HG02678 (cell line): Measurements from ENCODE around the gene NT5M.

Experiments used
- ATAC-seq: cut with Tn5 transposase; IDR thresholded peaks from one replicate; pipeline ENCODE4 v1.9.1; 2021; ENCODE audit warnings: mild to moderate bottlenecking, moderate library complexity; ENCODE audit not compliant: unreplicated experiment

The NT5M gene

DNA sequence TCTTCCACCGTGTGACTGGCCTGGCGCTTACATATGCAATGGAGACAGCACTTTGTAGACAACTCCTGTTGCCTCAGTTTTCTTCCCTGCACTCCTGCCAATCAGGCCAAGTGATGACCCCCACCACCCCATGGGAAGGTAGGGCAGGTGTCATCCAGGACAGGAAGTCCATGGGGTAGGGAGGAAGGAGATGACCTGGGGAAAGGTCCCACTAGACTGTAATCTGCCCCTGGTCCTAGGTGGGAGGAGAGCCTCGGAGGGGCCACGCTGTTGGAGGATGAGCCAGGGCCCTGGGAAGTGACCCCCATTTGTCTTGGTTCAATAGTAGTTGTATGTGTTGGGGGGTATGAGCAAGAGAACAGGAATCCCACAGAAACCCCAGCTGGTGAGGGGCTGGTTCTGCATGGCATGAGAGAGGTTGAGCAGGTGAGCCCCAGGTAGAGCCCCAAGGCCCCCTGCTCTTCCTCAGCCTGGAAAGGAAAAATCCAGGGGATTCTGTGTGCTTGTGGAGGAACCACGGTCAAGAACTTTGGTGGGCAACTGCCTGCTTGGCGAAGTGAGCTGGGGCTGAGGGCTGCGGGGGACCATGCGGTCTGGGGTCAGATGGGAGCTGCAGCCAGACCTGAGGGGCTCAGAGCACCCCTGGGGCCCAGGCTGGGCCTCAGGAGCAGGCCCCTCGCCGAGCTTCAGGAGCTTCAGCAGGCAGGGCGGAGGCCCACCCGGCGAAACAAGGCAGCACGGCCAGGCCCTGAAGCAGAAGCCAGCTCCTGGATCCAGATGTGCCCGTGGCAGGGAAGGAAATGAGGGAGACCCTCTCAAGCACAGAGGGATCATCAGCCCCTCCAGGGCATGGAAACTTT is 50.7 kb downstream of the NT5M start:
- ATAC-seq = no peak

- ATAC-seq = no peak
These were observed 51.6 kb downstream of the NT5M start for GRCh38 chr17:17354560-17355349.

- no peak for ATAC-seq
These were observed 52.3 kb downstream of the NT5M start for GRCh38 chr17:17355426-17355825.

DNA sequence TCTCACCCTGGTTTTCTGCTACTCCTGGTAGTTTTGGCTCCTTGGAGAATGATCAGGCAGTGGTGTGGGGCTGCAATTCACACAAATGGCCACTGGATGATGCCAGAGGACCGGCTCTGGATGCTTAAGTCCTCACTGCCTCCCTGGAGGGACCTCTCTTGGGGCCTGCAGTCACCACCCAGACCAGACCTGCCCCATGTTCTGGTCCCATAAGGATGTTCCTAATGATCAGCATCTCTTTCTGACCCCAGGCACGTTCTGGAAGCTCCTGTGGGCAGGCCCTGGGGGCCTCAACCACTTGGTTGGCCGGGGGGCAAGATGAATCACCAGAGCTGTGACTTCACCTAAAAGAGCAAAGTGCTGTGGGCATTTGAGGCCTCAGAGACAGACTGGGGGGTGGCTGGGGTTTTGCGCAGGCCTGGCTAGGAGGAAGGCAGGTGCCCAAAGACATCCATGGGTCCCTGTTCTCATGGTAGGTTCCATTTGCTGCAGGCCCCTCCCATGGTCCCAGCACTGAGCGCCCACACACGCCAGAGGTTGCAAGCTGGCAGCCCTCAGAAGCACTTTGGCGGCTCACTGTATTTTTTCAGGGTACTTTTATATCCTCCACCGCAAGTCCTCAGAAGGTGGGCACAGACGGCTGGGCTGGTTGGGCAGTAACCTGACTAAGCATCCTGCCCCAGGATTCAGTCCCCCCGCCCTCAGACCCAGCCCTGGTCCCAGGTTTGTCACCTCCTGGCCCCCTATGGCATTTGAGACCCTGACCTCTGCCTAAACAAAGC is 53.2 kb downstream of the NT5M start:
- ATAC-seq = no peak

DNA sequence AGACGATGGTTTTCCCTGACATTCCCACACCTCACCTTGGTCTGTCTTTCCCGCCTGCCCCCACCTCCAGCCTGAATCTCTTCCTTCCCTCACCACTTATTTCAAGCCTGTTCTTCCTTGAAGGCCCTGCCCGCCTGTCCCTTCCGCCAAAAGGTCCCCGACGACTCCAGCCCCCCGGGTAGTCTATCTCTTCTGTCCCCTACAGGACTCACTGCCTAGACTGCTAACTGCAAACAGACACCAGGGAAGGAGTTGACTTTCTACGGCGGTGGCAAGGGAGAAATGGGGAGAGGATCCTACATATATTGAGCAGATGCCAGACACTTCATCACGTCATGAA is 53.7 kb downstream of the NT5M start:
- ATAC-seq = no peak

- ATAC-seq = no peak
These were observed 55.0 kb downstream of the NT5M start for GRCh38 chr17:17358060-17358751.

- ATAC-seq = no peak
These were observed 55.7 kb downstream of the NT5M start for GRCh38 chr17:17358866-17359265.

DNA sequence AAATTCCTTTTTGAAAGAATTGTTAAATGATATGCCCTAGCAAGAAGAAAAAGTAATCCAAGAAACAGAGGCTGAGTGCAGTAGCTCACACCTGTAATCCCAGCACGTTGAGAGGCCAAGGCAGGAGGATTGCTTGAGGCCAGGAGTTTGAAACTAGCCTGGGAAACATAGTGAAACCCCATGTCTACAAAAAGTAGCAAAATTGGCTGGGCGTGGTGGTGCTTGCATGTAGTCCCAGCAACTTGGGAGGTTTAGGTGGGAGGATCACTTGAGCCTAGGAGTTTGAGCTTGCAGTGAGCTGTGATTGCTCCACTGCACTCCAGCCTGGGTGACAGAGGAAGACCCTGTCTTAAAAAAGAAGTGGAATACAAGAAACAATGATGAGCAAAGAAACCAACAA is 56.1 kb downstream of the NT5M start:
- ATAC-seq = no peak

GRCh38 chr17:17360087-17360730 is 57.0 kb downstream of the NT5M start:
- ATAC-seq = no peak

DNA sequence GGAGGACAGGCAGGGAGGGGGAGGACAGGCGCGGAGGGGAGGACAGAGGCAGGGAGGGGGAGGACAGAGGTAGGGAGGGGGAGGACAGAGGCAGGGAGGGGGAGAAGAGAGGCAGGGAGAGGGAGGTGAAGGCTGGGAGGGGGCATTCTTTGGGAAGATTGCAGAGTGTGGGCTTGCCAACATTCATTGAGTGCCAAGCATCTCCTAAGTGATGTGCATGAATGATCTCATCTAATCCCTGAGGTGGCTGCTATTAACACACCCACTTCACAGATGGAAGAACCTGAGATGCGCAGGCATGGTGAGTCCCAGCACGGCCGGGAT is 58.3 kb downstream of the NT5M start:
- no peak for ATAC-seq

DNA sequence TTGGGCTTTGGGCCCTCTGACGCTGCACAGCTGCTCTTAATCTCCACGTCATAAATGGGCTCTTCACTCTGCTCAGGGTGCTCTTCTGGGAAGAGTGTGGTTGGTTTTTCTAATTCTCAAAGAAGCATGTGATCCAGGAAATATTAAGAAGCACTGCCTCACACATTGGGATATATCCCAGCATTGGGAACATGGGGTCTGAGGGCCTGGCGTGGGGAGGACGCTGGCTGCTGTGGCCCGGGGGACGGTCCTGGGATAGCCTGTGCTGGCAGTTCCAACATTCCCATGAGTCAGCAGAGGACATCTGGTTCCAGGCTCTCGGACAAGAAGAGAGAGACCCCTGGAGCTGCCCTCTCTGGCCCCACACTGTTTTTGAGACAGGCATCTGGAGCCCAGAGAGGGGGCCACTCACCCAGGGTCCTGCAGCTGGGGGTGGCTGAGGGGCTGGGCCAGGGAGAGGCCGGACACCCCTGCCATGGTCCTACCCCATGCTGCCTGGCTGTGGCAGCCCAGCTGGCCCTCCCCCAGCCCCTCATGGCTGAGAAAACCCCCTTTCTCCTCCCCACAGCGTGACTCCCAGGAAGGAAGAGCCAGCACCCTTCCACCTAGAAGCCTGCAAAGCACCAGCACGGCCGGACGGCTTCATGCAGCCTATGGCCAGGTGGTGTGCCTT is 58.8 kb downstream of the NT5M start:
- ATAC-seq = no peak

DNA sequence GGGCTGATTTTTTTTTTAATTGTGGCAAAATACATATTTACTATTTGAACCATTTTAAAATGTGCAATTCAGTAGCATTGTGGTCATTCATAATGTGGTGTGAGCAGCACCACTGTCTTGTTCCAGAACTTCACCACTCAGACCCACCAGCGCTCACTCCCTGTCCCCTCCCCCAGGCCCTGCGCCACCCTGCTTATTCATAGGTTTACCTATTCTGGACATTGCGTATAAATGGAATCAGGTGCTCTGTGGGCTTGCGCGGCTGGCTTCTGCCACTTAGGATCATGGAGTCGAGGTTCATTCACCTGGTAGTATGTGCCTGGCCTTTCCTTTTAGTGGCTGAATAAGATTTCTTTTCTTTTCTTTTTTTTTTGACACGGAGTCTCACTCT is 59.4 kb downstream of the NT5M start:
- ATAC-seq = no peak

DNA sequence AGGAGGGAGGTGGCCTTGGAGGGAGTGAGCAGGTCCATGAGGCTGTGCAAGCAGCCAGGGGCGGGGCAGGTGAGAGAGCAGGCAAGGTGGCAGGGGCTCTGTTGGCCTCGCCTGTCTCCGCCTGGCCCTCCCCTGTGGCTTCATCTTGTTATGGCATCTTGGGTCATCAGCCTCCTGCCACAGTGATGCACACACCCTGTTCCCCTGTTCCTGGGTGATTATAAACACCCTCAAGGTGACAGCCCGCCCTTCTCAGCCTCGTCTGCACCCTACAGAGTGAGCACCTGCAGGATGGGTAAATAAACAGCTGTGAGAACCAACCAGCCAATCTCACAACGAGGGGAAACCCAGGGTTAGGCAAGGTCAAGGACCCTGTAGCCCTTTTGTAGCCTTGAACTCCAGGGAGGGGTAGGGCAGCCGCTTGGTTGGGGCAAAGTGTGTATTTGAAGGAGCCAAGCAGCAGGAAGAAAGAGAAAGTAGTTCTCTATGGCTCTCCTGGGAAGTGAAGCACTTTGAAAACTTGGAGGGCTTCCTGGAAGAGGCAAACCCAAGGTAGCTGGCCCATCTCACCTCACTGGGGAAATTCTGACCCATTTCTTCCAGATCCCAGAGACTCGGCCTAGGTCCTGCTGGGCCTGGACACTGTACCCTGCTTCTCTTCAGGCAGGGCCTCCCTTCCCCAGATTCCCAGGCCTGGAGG is 60.6 kb downstream of the NT5M start:
- ATAC-seq = no peak

DNA sequence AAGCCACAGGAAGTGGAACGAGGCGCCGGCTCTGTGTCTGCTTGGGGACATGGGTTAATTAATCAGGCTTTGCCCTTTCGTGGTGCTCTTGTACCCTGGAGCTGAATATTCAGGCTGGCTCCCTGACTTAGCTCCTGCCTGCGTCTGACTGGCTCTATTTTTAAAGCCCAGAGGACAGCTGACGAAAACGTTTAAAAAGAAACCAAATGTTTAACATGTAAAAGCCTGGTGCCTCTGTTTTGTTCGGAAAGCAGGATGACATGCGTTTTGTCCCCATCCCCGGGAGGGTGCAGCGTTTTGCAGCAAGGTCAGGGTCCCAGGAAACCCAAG is 61.1 kb downstream of the NT5M start:
- ATAC-seq = no peak

DNA sequence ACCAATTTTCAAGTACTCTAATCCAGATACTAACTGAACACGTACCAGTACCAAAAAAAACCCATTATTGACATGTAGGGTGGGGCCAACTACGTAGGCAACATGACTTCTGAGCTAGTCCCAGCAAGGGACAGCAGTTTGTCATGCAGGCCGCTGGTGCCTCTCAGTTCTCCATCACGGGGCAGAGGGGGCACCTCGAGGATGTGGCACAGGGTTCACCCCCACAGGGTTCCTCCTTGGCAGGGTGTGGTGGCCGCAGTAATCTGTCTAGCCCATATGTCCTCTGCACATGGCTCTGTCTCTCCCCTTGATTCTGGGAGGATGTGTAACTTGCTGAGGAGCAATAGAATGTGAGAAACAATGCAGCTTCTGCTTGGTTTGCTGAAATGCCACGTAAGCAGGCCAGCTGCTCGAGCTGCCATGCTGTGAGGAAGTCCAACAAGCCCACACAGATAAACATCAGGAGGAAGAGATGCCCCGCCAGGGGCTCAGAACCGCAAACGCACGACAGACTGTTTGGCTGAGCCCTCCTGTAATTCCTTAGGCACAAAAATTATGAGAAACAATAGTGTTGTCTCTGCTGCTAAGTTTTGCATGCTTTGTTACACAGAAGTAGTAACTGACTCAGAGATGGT is 62.4 kb downstream of the NT5M start:
- no peak for ATAC-seq

- ATAC-seq = no peak
These were observed 63.1 kb downstream of the NT5M start for GRCh38 chr17:17366235-17366634.

- ATAC-seq = no peak
These were observed 64.0 kb downstream of the NT5M start for GRCh38 chr17:17366941-17367875.

DNA sequence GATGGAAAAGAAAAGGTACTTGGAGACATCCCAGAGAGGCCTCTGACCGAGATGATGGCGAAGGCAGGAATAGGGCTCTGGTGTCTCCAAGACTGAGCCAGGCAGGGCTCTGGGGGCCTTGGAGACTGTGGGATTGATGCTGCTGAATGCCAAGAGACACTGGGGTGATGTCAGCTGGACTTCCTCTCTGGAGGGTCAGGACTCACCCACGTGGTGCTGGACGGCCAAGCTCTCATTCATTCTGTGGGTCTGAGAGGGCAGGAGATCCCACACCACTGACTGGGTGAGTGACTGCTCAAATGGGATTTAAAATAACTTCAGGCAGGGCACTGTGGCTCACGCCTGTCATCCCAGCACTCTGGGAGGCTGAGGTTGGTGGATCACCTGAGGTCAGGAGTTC is 64.8 kb downstream of the NT5M start:
- no peak for ATAC-seq
